Measurements from ENCODE around the gene NR2C2. TPM values are rescaled to one million over a fixed set of nuclear protein-coding genes. Genes with fewer than 3 reads are reported as not detected.

Gene NR2C2
- 14.5 and 17.9 TPM in 2 replicates for polyA plus RNA-seq (2011; rRNA removed)
- polyA minus RNA-seq (2011; rRNA and poly(A)+ RNA removed): 31.6 and 31.8 TPM in 2 replicates

DNA sequence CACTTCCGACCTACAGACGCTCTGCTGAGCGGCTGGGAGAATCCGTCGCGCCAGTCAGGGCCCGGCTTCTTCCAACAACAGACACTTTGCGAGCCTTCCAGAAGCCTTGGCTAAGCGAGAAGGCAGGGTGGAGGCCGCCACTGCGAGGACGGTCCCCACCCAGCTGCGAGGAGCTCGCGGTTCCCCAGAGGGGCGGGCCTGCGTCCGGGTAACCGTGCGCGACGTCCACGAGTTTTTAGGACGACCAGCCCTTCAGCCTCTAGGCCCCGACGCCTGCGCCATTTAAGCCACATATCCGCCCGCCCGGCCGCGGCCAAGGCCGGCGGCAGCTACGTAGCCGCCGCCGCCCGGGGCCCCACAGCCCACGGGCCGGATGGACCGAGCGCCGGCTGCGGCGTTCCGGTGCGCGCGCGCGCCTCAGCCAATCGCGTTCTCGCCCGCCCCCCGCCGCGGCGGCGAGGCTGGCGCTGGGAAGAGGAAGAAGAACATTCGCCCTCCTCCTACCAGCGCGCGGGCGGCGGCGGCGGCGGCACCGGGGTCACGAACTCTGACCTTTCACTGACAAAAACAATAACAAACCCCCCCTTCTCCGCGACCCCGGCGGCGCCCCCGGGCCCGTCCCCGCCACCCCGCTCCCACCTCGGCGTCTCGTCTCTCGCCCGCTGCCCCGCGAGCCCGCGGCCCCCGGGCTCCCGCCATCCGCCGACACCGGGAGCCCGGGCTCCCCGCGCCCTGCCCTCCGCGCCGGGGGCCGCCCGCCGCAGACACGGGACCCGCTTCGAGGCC lies at the start of gene NR2C2:
TSS of gene NR2C2 (plus strand) at position 484 of the 786 bp plus-strand sequence. CDS start 56,332 bp downstream, outside the sequence.
- no peak for DNase-seq (ENCODE audit: low read depth)
- Histone ChIP-seq H3K27me3 (ENCODE audit: control insufficient read depth, insufficient read depth, low read length) (no peaks in the 10 kb centered on the region), H3K4me3 (ENCODE audit: low read depth, low read length) (peak within 1 kb of the TSS; percentile 93), H3K36me3 (ENCODE audit: control insufficient read depth, insufficient read depth, low read length) (peaks cover 7% of the 10 kb centered on the region)
- no peak for TF ChIP-seq CTCF (IDR thresholded peaks at IDR 0.05; ENCODE audit: insufficient read depth, low read depth, low read length)
- ChIA-PET POLR2A (interaction anchor here (0.8 to 0.9 kb wide), 2 partner anchors 10 to 1467 kb away, joined by 3 to 14 read pairs; partner anchors contain the start of gene HDAC11), CTCF (interaction anchor here (0.6 to 1.4 kb wide), 3 partner anchors 20 to 26 kb away, joined by 3 to 4 read pairs (median 3); no protein-coding TSS in a partner anchor)

DNA sequence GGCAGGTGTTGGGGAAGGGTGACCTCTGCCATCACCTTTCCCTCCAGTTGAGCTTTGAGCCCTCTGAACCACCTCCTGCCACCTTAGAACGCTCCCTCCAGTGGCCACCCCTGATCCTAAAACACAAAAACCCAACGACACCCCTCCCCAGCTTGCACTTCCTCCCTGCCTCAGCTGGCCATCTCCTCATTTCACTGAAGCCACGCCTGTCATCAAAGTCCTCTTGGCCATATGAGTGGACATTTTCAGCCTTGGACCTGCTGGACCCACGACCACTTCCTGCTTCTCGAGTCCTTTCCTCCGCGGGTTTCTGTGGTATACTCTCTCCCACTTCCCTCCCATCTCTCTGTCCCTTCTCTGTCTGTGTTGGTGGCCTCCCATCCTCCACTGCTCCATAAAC lies 48.5 kb upstream of the NR2C2 start:
- ChIA-PET CTCF (interaction anchor here (3.4 kb wide), 1 partner anchor 22 kb away, joined by 9 read pairs; no protein-coding TSS in a partner anchor), POLR2A (no interaction called here)
- H3K27me3 ChIP-seq (ENCODE audit: control insufficient read depth, insufficient read depth, low read length): no peaks in the 10 kb centered on the region; the same call in 1 of the 2 replicates

GRCh38 chr3:14899993-14900618 lies 47.3 kb upstream of the NR2C2 start:
- no peak overlapping the region for H3K4me3 ChIP-seq (ENCODE audit: low read depth, low read length)
- ChIA-PET CTCF (no interaction called here), POLR2A (no interaction called here)
- no peak for DNase-seq (ENCODE audit: low read depth)
- TF ChIP-seq CTCF (IDR thresholded peaks at IDR 0.05; ENCODE audit: insufficient read depth, low read depth, low read length): no peak
- H3K27me3 ChIP-seq (ENCODE audit: control insufficient read depth, insufficient read depth, low read length): no peaks in the 10 kb centered on the region; the same call in 1 of the 2 replicates
- no peaks in the 10 kb centered on the region for H3K36me3 ChIP-seq (ENCODE audit: control insufficient read depth, insufficient read depth, low read length)

More for the DNA sequence above, 48.5 kb upstream of the NR2C2 start:
- no peak for DNase-seq (ENCODE audit: low read depth)
- Histone ChIP-seq H3K4me3 (ENCODE audit: low read depth, low read length) (no peak overlapping the region), H3K36me3 (ENCODE audit: control insufficient read depth, insufficient read depth, low read length) (no peaks in the 10 kb centered on the region)
- no peak for TF ChIP-seq CTCF (IDR thresholded peaks at IDR 0.05; ENCODE audit: insufficient read depth, low read depth, low read length)

- H3K36me3 ChIP-seq (ENCODE audit: control insufficient read depth, insufficient read depth, low read length): no peaks in the 10 kb centered on the region
- no peak overlapping the region for H3K4me3 ChIP-seq (ENCODE audit: low read depth, low read length)
- no peak for DNase-seq (ENCODE audit: low read depth)
- CTCF ChIA-PET: no interaction called here
- no peak for TF ChIP-seq CTCF (IDR thresholded peaks at IDR 0.05; ENCODE audit: insufficient read depth, low read depth, low read length)
- H3K27me3 ChIP-seq (ENCODE audit: control insufficient read depth, insufficient read depth, low read length): no peaks in the 10 kb centered on the region; the same call in 1 of the 2 replicates
- POLR2A ChIA-PET: no interaction called here
Measured at GRCh38 chr3:14900881-14901873, 46.2 kb upstream of the NR2C2 start.
